ENCODE measurements around the gene DHRS2.
"Not testable (repeated sequence)": the region's sequence is repeated elsewhere in the genome, so short reads cannot be mapped to it uniquely, and the experiment has no call there.

The DHRS2 gene, protein sequence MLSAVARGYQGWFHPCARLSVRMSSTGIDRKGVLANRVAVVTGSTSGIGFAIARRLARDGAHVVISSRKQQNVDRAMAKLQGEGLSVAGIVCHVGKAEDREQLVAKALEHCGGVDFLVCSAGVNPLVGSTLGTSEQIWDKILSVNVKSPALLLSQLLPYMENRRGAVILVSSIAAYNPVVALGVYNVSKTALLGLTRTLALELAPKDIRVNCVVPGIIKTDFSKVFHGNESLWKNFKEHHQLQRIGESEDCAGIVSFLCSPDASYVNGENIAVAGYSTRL

DNA sequence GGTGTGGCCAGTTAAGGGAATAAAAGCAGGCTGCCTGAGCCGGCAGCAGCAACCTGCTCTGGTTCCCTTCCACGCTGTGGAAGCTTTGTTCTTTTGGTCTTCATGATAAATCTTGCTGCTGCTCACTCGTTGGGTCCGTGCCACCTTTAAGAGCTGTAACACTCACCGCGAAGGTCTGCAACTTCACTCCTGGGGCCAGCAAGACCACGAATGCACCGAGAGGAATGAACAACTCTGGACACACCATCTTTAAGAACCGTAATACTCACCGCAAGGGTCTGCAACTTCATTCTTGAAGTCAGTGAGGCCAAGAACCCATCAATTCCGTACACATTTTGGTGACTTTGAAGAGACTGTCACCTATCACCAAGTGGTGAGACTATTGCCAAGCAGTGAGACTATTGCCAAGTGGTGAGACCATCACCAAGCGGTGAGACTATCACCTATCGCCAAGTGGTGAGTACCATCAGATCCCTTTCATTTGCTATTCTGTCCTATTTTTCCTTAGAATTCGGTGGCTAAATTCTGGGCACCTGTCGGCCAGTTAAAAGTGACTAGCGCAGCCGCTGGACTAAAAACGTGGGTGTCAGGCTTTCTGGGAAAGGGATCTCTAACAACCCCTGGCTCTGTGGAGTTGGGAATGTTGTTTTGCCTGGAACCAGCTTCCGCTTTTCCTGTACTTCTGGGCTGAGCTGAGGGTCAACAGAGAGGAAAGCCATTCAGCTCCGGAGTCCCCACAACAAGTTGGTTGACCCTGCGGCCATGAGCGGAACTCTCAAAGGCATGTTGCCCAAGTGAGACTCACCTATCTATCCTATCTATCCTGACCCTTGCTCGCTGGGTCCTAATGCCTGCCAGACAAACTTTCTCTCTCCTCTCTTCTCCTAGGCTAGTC is at the start of gene DHRS2:
TSS of gene DHRS2 (plus strand) at position 48 of the 895 bp plus-strand sequence. CDS start 2,501 bp downstream, outside the sequence.
- no peak for DNase-seq

DNA sequence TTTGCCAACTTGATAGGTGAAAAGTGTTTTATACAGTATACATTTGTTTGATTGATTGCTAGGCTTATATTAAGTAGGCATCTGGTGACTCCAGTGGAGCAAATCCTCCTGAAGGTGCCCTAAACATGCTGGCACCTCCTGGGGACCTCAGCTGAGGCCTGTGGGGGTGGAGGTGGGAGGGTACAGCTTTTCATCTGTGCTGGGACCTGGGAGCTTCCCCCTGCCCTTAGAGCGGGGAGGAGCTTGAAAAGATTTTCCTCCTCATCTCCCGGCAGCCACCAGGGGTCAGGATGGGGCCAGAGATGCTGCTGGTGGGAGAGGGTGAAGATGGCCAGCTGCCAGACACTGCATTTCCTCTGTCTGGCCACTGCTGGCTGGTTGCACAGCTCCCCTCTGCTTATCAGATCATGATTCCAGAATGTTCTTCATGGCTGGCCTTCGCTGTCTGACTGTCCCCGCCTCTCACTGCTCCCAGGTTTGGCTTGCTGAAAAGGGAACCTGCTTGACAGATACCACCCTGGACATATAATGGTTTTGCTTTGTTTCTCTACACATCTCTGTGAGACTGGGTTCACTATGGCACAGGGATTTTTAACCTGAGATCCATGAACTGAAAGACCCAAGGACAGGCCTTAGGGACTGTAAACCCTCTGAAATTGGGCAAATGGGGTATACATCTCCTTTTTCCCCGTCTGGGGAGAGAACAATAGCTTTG is 47.1 kb upstream of the DHRS2 start:
- peak; percentile 79 to 90 for DNase-seq

DNA sequence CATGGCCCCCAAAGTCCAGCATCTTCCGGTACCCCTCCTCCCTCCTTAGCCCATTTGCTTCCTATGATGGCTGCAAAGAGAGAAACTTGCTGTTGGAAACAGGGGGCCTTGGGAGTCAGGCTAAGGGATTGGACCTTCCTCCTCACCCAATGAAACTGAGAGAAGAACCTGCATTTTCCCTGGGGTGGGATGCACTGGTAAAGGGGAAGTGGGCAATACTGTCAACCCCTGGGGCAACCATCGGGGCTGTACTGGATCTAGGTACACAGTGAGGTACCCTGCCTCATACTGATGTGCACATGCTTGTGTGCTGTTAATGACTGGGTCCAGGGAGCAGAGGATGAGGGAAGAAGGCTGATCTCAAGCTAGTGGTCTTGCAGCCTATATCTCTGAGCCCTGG is 46.6 kb upstream of the DHRS2 start:
- no peak for DNase-seq

DNA sequence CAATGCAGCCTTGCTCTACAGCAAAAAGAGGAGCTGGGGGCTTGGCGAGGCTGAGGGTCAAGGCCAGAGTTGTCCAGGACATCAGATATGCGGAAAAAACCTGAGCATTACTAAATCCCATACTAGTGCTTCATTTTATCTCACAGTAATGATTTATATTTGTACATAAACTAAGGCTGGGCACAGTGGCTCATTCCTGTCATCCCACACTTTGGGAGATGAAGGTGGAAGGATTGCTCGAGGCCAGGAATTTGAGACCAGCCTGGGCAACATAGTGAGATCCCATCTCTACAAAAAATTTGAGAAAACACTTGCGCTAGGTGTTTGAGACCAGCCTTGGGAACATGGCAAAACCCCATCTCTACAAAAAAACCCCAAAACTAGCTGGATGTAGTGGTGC is 46.0 kb upstream of the DHRS2 start:
- no peak for DNase-seq

DNA sequence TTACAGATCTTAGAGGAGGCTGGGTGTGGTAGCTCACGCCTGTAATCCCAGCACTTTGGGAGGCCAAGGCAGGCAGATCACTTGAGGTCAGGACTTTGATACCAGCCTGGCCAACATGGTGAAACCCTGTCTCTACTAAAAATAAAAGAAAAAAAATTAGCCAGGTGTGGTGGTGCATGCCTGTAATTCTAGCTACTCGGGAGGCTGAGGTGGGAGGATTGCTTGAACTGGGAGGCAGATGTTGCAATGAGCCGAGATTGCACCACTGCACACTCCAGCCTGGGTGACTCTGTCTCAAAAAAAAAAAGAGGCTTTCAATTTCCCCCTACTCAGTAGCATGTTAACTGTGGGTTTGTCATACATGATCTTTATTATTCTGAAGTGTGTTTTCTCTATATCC is 42.0 kb upstream of the DHRS2 start:
- not testable (repeated sequence) for DNase-seq

DNA sequence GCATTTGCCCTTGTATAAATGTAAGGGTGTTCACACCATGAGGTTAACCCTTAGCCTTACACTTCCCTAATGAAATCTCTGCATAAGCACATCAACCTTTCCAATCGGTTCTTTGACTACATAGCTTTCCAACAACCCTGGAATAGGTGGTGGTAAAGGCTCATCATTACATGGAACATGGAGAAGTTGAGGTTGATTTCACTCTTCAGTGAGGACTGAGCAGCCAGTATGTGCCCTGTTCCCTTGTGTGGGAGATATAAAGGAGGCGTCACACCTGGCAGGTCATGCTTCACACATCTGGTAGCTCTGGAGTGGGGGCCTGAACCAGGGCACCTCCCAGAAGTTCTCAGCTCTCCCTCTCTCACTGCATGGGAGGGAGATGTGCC is 35.8 kb upstream of the DHRS2 start:
- DNase-seq, result no peak

DNA sequence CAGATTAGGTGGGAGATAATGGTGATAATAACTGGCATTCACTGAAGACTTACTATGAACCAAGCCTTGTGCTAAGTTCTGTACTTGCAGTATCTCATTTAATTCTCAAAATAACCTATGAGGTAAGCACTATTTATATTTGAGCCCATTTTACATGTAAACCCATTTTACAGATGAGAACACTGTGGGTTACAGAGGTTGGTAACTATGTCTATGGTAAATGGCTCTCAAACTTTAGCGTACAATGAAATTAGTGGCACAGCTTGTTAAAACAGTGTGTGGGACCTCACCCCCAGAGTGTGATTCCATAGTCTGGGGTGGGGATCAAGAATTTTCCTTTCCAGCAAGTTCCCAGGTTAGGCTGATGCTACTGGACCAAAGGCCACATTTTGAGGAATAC is 35.4 kb upstream of the DHRS2 start:
- DNase-seq, result no peak

DNA sequence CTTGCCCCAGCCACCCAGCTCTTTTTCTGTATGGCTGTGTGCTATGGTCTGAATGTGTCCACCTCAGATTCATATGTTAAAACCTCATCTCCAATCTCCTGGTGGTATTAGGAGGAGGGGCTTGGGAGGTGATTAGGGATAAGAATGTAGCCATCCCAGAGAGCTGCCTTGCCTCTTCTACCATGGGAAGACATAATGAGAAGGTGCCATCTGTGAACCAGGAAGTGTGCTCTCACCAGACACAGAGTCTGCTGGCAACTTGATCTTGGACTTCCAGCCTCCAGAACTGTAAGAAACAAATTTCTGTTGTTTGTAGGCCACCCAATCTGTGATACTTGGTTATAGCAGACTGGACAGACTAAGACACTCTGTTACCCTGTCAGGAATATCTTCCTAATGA is 34.7 kb upstream of the DHRS2 start:
- no peak for DNase-seq

DNA sequence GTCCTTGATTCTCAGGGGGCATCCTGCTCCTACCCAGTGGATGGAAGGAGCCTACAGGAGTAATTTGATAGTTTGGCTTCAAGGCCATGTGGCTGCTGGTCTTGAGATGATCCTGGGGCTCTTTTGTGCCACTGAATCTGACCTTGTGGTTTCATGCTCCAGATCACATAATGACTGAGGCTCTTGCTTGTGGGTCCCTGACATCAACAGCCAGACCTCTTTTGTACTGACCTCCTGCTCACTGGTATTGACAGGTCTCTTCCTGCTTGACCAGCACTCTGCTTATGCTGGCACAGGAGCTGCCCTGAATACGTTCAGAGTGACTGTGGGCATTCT is 34.4 kb upstream of the DHRS2 start:
- no peak for DNase-seq

DNA sequence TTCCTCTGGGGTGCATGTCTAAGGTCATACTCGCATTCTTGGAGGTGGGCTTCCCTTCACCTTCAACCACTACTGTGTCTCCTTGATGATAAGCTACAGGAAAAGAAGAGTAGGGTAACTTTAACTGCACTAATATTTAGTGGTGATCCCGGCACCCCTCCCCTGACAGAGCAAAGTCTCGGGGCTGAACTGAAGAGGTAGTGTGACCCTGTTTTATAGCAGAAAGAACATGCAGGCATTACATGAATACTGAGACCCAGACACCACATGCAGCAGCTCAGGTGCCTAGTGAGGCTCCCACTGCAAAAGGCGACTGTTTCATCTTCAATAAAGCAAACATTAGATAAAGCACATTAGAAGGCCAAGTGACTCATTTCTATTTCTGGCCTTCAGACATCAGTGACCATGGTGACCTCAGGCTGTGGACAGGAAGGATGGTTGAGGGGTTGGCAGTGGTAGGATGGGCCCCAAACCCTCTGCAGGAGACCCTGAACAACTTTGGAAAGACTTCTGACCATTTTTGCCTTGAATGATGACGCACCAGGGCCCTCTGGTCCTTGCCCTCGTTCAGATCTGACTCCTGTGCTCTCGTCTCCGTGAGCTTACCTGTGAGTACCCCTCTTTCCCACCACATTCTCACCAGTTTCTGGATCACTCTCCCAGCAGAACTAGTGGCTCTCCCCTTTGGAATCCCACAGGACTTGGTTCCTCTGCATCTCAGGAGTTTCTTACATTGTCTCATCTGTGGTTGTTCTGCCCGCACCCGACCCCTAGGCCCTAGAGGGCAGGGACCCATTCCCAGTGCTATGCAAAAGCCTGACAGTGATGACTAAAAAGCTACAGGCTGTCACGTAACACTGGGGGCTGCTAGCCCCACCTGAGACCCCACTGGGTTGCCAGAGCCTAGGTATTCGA is 33.7 kb upstream of the DHRS2 start:
- no peak for DNase-seq

DNA sequence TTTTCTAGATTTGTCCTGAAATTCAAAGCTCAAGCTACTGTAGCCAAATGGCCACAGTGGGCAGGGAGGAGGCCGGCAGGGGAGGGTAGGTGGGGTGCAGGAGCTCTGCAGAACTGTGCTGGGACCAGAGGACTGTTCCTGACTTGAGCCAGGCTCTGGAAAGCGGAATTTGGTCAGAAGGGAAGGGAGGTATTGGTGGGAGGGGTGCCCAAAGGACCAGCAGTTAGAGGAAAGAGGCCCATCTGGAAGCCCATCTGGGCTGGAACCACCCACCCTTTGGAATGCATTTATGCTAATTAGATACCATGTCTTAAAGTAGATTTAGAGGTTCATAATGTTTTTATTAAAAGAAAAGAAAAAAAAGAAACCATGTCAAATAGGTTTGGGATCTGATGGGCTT is 33.1 kb upstream of the DHRS2 start:
- DNase-seq, result no peak

DNA sequence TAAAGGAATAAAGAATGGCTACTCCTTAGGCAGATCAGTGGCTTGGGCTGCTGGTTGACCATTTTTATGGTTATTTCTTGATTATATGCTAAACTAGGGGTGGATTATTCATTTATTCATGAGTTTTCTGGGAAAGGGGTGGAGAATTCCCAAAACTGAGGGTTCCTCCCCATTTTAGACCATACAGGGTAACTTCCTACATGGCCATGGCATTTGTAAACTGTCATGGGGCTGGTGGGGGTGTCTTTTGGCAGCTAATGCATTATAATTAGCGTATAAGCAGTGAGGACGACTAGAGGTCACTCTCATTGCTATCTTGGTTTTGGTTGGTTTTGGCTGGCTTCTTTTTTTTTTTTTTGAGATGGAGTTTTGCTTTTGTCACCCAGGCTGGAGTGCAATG is 32.0 kb upstream of the DHRS2 start:
- DNase-seq, result no peak

DNA sequence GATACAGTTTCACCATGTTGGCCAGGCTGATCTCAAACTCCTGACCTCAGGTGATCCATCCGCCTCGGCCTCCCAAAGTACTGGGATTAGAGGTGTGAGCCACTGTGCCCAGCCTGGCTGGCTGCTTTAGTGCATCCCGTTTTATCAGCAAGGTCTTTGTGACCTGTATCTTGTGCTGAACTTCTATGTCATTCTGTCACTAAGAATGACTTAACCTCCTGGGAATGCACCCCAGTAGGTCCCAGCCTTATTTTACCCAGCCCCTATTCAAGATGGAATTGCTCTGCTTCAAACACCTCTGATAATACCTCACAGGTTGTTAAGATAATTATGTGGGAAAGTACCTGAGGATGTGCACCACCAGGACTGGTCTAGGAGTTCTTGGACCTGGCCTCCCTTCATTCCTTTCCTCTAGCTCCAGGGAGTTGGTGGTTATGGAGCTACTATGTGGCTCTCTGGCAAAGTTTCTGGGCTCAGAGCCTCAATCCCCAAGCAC is 31.4 kb upstream of the DHRS2 start:
- DNase-seq, result no peak

DNA sequence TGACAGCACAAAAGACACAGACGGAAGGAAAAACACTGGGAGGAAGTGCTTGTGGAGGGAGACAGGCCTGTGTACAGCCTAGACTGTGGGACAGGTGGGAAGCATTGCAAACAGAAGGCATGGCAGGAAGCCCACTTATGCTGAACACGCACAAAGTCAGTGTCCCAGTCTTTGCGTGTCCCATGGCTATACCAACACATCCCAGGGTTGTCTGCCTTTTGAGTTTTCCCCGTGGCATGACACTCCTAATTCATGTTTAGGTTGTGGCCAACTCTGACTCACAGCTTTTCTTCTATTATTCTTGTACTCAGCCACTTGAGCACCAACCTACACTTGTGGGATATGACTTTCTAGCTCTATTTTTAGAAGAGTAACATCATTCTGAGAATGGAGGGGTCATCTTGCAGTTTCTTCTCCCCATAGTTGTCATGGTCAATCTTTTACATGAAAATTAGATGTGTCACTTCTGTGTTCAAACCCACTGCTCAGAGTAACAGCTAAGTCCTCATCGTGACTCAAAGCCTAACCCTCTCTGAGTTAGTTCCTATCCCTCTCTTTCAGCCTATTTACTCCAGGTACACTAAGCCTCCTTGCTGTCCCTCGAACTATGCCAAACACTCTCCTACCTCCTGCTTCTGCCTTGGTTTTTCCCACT is 30.1 kb upstream of the DHRS2 start:
- DNase-seq, result no peak

DNA sequence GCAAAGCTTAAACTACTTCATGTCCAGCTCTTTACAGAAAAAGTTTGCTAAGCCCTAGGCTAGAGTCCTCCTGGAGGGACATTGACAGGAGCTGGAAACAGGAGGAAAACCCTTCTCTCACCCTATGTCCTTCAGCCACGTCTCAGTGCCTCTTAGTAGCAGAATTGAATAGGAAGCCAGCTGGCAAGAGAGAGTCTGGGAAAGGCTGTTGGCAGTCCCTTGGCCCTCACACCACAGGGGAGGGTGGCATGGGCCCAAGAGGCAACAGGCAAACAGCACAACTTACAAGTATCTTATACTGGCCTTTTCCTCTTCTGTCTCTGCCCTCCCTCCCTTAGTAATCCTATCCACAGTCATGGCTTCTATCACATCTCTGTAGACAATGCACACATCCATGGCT is 27.7 kb upstream of the DHRS2 start:
- peak; percentile 75 to 85 for DNase-seq

DNA sequence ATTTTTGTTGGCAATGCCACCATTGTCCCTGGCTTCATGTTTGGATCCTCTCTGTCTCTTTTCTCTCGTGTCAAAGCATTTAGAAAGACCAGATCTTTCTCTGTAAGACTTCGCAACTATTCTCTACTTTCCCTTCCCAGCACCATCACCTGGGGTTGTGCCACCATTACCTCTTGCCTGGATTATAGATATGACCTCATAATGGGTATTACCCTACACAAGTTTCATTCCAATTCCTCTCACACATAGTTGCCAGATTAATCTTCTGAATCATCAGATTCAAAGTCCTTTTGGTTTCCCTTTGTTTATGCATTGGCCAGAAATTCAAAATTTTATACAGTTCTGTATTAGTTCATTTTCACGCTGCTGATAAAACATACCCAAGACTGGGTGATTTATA is 27.2 kb upstream of the DHRS2 start:
- DNase-seq, result no peak

DNA sequence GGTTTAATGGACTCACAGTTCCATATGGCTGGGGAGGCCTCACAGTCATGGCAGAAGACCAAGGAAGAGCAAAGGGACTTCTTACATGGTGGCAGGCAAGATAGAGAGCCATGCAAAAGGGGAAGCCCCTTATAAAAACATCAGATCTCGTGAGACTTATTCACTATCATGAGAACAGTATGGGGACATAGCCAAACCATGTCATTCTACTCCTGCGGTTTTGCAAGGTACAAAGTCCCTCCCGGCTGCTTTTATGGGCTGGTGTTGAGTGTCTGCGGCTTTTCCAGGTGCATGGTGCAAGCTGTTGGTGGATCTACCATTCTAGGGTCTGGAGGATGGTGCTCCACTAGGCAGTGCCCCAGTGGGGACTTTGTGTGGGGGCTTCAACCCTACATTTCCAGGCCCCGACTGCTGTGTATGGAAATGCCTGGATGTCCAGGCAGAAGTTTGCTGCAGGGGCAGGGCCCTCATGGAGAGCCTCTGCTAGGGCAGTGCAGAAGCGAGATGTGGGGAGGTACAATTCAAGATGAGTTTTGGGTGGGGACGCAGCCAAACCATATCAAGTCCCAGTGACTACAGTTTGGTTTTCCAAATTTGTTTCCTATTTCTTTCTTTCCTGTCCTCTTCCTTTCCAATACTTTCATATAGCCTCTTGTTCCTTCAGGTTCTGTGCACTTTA is 26.6 kb upstream of the DHRS2 start:
- DNase-seq, result not testable (repeated sequence)

DNA sequence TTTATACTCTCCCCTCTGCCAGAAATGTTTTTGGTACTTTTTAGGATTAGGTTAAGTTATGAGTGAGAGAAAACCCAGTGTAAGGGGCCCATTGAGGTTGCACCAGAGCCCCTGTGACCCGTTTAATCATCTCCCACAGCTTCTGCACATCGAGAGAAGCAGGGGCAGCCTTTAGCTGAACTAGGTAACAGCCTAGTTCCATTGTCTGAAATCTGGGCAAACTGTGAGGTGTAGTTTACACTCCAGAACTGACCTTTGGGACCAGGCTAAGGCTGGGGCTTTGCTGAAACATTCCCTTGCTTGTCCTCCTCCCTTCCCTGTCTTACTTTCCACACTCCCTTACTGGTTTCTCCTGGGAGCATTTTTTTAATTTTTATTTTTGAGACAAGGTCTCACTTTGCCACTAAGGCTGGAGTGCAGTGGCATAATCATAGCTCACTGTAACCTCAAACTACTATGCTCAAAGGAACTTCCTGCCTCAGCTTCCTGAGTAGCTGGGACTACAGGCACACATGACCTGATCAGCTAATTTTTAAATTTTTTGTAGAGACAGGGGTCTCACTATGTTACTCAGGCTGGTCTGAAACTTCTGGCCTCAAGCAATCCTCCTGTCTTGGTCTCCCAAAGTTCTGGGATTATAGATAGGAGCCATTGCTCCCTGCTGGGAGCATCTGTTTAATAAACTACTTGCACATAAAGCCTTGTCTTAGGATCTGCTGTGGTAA is 25.9 kb upstream of the DHRS2 start:
- DNase-seq, result no peak

DNA sequence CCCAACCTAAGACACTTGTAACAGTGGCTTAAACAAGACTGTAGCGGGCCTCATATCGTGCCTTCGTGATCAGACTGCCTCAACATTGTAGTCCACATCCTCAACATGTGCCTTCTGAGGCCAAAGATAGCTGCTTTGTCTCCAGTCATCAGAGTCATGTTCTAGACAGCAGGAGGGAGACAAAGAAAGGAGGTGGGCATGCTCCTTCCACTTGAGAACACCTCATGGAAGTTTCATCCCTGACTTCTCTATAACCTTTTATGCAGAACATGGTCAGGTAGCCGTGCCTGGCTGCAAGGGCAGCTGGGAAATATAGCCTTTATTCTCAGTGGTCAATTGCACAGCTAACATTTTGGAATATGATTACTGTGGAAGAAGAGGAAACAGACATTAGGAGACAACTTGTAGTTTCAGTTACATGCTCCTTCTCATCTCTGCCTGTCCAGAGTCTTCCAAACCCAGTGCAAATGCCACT is 25.3 kb upstream of the DHRS2 start:
- DNase-seq, result no peak

DNA sequence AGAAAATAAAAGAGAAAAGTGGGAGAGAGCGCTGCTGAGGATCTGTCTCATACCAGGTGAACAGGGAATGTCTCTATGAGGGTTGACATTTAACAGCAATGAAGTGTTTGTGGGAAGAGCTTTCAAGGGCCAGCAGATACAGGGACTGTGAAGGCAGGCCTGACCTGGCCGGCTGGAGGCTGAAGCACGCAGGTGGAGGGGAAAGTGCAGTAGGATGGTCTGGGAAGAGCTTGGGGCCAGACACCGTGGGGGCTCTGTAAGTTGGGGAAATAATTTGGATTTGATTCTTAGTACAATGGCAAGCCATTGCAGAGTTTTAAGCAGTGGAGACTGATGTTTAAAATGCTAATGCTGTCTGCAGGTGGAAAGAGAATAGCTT is 23.8 kb upstream of the DHRS2 start:
- DNase-seq, result no peak

DNA sequence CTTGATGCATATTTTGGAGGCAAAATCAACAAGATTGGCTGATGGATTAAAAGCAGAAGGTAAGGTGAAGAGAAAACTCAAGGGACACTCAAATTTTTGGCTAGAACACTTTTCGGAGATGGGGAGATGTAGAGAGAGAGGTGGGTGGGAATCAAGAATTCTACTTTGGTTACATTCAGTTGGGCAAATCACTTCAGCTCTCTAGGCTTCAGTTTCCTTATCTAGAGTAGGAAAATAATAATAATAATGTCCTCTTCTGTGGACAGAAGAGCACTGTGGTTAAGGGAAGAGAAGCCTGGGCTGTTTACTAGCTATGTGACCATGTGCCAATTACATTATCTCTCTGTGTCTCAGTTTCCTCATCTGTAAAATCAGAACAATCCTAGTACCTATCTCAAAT is 23.4 kb upstream of the DHRS2 start:
- no peak for DNase-seq
